ENCODE data around the gene HOXB3. TPM values are rescaled to one million over a fixed set of nuclear protein-coding genes. Genes with fewer than 3 reads are reported as not detected.

Gene HOXB3
- total and polyA plus RNA-seq, 7 donors = 0.96 to 8.8 (median 1.5) TPM

- no peaks in the 10 kb centered on the region for H3K9me3 ChIP-seq
- TF ChIP-seq, protein P1, sequence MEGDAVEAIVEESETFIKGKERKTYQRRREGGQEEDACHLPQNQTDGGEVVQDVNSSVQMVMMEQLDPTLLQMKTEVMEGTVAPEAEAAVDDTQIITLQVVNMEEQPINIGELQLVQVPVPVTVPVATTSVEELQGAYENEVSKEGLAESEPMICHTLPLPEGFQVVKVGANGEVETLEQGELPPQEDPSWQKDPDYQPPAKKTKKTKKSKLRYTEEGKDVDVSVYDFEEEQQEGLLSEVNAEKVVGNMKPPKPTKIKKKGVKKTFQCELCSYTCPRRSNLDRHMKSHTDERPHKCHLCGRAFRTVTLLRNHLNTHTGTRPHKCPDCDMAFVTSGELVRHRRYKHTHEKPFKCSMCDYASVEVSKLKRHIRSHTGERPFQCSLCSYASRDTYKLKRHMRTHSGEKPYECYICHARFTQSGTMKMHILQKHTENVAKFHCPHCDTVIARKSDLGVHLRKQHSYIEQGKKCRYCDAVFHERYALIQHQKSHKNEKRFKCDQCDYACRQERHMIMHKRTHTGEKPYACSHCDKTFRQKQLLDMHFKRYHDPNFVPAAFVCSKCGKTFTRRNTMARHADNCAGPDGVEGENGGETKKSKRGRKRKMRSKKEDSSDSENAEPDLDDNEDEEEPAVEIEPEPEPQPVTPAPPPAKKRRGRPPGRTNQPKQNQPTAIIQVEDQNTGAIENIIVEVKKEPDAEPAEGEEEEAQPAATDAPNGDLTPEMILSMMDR (IDR thresholded peaks at IDR 0.05) = no peak
- DNase-seq (no peak), ATAC-seq (no peak)
- H3K4me3 ChIP-seq = peak overlapping the region; percentile 59
- H3K27ac ChIP-seq = no peak overlapping the region
- WGBS, 3 donors = 24 to 26% (median 24%) methylated on average over 35 of the region's 35 CpGs
- H3K27me3 ChIP-seq (ENCODE audit: insufficient read depth in 3 of 3, low read length in 2 of 3) = peaks cover 0 to 96% (median 48%) of the 10 kb centered on the region in 3 donors
- no peaks in the 10 kb centered on the region for H3K36me3 ChIP-seq (ENCODE audit: insufficient read depth in 1 of 2, low read depth in 1 of 2)
- intact Hi-C loops (cut with DNase I) = no loop called here
- H3K4me1 ChIP-seq = peaks cover 10% of the 10 kb centered on the region
Observed at GRCh38 chr17:48601539-48602425, 11.7 kb upstream of the HOXB3 start.

DNA sequence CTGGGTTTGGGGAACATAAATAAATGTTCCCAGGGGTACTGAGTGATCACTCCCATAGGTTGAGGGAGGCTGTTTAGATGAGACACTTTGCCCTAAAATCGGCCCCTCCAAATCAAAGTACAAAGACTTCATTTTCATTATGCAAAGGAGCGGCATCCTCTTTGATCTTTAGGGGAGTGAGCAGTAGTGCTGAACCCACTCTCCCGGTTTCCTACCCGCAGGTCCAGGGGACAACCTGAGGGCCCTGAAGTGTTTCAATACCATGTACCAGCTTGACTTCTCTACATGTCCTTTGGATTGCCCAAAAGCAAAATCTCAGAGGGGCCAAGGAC lies 11.1 kb upstream of the HOXB3 start:
- no peak for DNase-seq
- no peaks in the 10 kb centered on the region for H3K9me3 ChIP-seq
- no peaks in the 10 kb centered on the region for H3K36me3 ChIP-seq (ENCODE audit: insufficient read depth in 1 of 2, low read depth in 1 of 2)
- H3K27me3 ChIP-seq (ENCODE audit: insufficient read depth in 3 of 3, low read length in 2 of 3) = peaks cover 0 to 96% (median 45%) of the 10 kb centered on the region in 3 donors
- H3K4me3 ChIP-seq = no peak overlapping the region
- H3K4me1 ChIP-seq = peaks cover 10% of the 10 kb centered on the region
- 53 to 62% (median 56%) methylated on average over 4 of the region's 4 CpGs for WGBS, 3 donors
- intact Hi-C loops (cut with DNase I) = no loop called here
- no peak for ATAC-seq
- H3K27ac ChIP-seq = no peak overlapping the region
- TF ChIP-seq, protein P1 (IDR thresholded peaks at IDR 0.05) = no peak

- ATAC-seq (no peak), DNase-seq (no peak)
- Histone ChIP-seq H3K4me1 (peaks cover 10% of the 10 kb centered on the region), H3K27ac (no peak overlapping the region), H3K4me3 (no peak overlapping the region), H3K9me3 (no peaks in the 10 kb centered on the region), H3K27me3 (ENCODE audit: insufficient read depth in 3 of 3, low read length in 2 of 3) (peaks cover 0 to 93% (median 43%) of the 10 kb centered on the region in 3 donors), H3K36me3 (ENCODE audit: insufficient read depth in 1 of 2, low read depth in 1 of 2) (no peaks in the 10 kb centered on the region)
- TF ChIP-seq, protein P1 (IDR thresholded peaks at IDR 0.05) = no peak
- intact Hi-C loops (cut with DNase I) = no loop called here
- 70 to 79% (median 74%) methylated on average over 17 of the region's 17 CpGs for WGBS, 3 donors
Observed at GRCh38 chr17:48600244-48601098, 10.4 kb upstream of the HOXB3 start.

- intact Hi-C loops (cut with DNase I) = loop anchor here in 1 of 2 donors (10.0 kb wide), 1 partner anchor 575 kb away; no protein-coding TSS in a partner anchor
- Histone ChIP-seq H3K27me3 (ENCODE audit: insufficient read depth in 3 of 3, low read length in 2 of 3) (peaks cover 0 to 93% (median 47%) of the 10 kb centered on the region in 3 donors), H3K4me3 (no peak overlapping the region), H3K27ac (no peak overlapping the region), H3K36me3 (ENCODE audit: insufficient read depth in 1 of 2, low read depth in 1 of 2) (no peaks in the 10 kb centered on the region), H3K4me1 (peaks cover 10% of the 10 kb centered on the region), H3K9me3 (no peaks in the 10 kb centered on the region)
- 77 to 81% (median 77%) methylated on average over 5 of the region's 5 CpGs for WGBS, 3 donors
- no peak for ATAC-seq
- no peak for DNase-seq
- TF ChIP-seq, protein P1 (IDR thresholded peaks at IDR 0.05) = no peak
Observed at GRCh38 chr17:48599354-48599753, 9.3 kb upstream of the HOXB3 start.
